Caki2 (cell line): ENCODE measurements around the gene OMP. TPM values are rescaled to one million over a fixed set of nuclear protein-coding genes. Genes with fewer than 3 reads are reported as not detected.
"Not testable (repeated sequence)": the region's sequence is repeated elsewhere in the genome, so short reads cannot be mapped to it uniquely, and the experiment has no call there.

Experiments used
- DNase-seq: peaks from one replicate; pipeline ENCODE4 v3.0.0-alpha.2; 2015; ENCODE audit warnings: low read depth
- in situ Hi-C: cut with HindIII; loops from 2 replicates; pipeline ENCODE4 v1.10.0; 2016; ENCODE audit warnings: low sequenced_read_pairs, low pct_unique_long_range_greater_than_20kb, mixed read lengths
- total RNA-seq: library from RNA; depleted of rRNA; stranded (reverse); fragments of >200 nt; shearing (Covaris generic); gene quantifications from 2 replicates; pipeline ENCODE4 v1.2.3, GENCODE V29; 2014; ENCODE audit warnings: low replicate concordance

Gene OMP
- total RNA-seq, 1 experiment from 2014 or later, result not detected

DNA sequence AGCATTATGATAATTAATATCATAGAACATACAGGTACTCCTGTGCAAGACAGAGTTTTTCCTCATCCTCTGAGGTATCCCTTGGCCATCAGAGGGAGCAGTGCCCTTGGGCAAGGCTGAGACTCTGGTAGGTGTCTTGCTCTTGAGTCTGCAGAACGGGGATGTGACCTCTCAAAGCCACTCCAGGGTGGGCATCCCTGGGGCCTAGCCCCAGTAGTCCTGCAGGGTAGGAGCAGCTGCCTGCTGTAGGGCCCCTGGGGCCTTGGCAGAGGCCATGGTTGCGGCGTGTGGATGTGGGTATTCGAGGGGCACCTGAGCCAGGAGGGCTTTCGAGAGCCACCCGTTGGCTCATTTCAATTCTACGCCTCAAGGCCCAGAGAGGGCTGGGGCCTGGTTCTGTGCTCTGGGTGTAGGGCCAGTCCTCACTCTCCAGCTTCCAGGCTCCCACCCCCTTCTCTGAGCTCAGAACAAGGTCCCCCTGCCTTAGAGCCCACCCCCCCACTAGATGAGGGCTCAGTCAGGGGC is 7.7 kb upstream of the OMP start:
- in situ Hi-C loops, result no loop called here
- DNase-seq, result no peak

DNA sequence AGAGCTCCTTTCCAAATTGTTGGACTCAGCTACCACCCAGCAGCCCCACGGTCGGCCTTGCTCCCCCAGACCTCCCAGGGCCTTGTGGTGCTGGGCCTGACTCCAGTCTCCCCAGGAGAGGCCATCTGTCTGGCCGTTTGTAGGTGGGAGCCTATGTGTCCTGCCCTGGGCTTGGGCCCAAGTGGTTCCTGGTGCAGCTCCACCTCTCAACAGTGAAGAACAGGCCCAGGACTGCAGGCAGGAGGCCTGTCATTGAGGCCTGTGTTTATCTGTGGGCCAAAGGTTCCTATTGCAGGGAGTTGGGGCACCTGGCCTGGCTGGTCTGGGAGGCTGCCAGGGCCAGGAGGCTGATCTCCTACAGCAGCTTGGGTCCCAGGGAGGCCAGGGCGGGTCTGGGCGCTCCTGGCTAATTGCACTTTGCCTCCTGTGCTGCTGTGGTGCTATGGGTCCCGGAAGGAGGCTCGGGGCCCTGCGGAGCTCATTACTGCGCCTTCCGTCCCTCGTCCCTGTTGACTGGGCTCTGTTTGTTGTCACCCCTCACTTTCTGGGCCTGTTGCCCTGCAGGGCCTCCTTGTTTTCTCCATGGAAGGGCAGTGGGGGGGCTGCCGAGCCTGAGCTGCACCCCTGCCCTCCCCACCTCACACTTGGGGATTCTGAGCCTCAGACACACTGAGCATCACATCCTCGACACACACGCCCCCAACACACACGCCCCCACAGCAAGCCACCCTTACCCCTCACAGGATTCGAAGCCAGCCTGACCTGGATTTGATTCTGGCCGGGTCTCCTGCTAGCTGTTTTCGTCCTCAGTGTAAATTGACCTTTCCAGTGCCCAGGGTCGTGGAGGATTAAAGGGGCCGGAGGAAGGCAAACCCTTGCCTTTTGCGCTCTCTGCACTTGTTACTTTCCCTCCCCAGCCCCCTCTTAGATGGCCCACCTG is 6.8 kb upstream of the OMP start:
- no peak for DNase-seq
- in situ Hi-C loops, result no loop called here

DNA sequence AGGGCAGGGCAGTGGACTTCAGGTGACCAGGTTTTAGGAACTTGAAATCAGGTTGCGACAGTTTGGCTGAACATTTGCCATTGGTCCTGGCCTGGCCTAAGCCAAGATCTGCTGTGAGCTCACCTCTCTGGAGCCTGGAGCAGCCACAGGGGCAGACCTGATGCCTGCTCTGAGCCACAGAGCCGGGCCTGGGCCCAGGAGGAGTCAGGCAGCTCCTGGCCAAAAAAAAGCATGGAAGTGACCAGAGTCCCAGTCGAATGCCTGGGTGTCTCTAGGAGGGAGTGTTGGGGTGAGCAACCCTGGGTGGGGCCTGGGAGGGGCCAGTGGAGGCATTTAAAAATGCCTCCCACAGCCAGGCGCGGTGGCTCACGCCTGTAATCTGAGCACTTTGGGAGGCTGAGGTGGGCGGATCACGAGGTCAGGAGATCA is 6.0 kb upstream of the OMP start:
- in situ Hi-C loops, result no loop called here
- DNase-seq, result no peak

DNA sequence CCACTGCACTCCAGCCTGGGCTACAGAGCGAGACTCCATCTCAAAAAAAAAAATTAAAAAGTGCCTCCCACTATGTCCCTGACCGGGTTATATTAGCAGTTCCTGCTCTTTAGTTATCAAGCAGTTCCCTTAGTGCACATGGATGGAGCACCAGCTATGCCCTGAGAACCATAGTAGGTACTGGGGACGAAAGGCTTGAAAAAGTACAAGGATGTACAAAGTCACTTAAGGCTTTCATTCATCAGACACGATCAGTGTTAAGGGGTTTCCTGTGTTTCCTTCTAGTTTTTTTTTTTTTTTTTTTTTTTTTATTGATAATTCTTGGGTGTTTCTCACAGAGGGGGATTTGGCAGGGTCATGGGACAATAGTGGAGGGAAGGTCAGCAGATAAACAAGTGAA is 5.5 kb upstream of the OMP start:
- DNase-seq, in situ Hi-C loops: not testable (repeated sequence)

DNA sequence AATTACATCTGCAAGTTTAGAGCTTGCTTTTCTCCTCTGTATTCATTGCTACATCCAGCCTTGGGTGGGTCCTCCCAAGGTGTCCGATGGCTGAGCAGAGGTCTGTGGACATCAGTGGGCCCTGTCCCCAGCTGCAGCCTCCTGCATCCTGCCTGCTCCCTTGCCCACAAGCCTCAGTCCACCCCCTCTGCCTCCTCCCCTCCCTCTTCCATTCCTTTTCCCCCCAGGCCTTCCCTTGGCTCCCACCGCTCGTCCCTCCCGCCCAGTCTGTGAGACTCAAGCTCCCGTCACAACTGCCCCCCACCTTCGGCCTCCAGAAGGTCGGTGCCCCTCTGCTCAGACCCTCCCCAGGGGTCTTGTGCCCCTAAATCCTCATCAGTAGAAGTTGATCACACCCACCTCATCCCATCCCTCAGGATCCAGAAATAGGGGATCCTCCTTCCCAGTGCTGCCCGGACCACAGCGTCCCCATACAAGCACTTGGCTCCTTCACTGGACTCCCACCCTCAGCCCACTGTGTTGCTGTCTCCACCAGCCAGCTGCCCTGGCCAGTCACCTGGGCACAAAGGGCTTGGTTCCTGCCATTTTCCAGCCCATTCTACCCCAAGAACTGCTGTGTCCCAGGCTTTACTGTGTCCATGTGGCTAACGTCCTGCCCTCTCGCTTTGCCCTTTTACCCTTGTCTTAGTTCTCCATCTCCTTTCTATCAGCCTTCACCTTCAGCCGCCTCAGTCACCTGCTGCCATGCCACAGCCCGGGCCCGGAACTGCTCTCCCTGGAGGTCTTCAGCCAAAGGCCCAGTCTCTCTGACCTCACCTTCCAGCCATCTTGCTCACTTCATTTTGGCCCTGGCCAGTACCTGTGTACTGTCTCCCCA is 2.2 kb upstream of the OMP start:
- no peak for DNase-seq
- in situ Hi-C loops, result no loop called here

- DNase-seq, result no peak
- in situ Hi-C loops, result no loop called here
Measured at GRCh38 chr11:77101043-77101537, 1.6 kb upstream of the OMP start.

- DNase-seq, result no peak
- in situ Hi-C loops, result no loop called here
Measured at GRCh38 chr11:77103319-77103718, 679 bp downstream of the OMP start.

GRCh38 chr11:77104727-77105126 is 2.1 kb downstream of the OMP start:
- in situ Hi-C loops, result no loop called here
- DNase-seq, result no peak

DNA sequence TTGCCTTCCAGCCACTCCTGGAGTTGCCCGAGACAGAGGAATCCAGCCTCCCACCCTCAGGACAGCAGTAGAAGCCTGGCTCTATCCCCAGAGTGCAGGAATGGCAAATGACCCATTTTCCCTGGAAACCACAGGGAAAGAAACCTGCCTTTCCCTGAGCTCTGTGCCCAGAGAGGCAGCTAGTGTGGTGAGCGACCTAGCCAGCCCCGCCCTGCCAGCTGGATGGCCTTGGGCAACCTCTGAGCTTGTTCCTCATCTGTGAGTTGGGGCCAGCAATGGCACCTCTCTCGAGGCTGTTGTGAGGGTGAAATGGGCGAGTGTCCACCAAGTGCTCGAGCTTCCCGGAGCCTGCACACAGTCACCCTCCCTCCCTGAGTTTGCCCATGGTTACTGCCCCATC is 3.7 kb downstream of the OMP start:
- no peak for DNase-seq
- in situ Hi-C loops, result no loop called here

GRCh38 chr11:77106759-77107158 is 4.1 kb downstream of the OMP start:
- in situ Hi-C loops, result no loop called here

DNA sequence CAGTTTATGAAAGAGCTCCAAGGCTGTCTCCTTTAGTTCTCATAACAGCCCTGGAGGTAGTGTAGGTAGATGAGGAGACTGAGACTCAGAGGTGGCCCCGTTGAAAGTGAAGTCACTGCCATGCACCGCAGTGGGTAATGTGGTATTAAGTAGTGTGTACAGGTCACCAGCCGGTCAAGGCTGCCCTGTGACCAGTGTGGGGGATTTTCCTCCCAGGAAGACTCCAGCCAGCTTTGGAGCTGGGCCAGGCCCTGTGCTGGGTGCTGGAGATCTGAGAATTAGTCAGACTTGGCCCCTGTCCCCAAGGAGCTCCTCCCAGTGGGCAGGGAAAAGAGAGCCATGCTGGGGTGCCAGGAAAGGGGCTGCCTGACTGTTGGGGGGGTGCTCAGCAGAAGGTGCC is 5.3 kb downstream of the OMP start:
- in situ Hi-C loops, result no loop called here
- peak; percentile 85 for DNase-seq

More at GRCh38 chr11:77106759-77107158, 4.1 kb downstream of the OMP start:
- no peak for DNase-seq

DNA sequence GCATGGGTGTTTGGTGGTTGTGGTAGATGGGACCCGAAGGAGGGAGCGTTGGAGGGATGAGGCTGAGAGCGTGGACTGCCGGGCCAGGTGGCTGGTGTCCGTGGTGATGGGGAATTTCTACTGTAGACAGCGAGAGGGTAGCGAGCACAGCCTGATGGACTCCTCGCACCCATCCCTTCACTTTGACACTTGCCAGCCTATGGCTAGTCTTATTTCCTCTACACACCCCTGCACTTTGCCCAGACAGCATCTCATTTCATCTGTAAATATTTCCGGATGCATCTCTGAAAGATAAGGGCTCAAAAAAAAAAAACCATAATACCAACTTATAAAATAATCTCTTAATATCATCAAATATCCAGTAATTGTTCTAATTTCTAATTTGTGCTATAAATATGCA is 5.8 kb downstream of the OMP start:
- DNase-seq, result no peak
- in situ Hi-C loops, result no loop called here

GRCh38 chr11:77109236-77110019 is 6.8 kb downstream of the OMP start:
- in situ Hi-C loops, result no loop called here
- DNase-seq, result no peak

GRCh38 chr11:77110836-77111235 is 8.2 kb downstream of the OMP start:
- no peak for DNase-seq
- in situ Hi-C loops, result no loop called here

GRCh38 chr11:77111277-77111676 is 8.6 kb downstream of the OMP start:
- DNase-seq, result no peak
- in situ Hi-C loops, result no loop called here

DNA sequence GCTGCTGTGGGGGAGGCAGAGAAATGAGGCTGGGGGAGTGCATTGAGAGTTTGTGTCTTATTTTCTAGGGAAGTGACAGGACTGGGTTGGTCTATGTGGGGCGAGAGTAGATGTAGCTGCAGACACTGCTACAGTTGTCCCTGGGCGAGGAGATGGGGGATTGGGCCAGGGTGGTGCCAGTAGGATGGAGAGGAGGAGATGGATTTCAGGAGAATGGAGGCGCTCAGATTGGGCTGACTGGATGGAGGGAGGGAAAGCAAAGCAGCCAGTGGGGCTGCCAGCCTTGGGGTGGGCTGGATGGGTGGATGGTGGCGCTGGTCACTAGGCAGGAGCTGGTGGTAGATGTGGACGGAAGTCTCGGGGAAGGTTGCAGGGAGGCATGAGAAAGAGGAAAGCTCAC is 9.3 kb downstream of the OMP start:
- in situ Hi-C loops, result no loop called here
- no peak for DNase-seq

DNA sequence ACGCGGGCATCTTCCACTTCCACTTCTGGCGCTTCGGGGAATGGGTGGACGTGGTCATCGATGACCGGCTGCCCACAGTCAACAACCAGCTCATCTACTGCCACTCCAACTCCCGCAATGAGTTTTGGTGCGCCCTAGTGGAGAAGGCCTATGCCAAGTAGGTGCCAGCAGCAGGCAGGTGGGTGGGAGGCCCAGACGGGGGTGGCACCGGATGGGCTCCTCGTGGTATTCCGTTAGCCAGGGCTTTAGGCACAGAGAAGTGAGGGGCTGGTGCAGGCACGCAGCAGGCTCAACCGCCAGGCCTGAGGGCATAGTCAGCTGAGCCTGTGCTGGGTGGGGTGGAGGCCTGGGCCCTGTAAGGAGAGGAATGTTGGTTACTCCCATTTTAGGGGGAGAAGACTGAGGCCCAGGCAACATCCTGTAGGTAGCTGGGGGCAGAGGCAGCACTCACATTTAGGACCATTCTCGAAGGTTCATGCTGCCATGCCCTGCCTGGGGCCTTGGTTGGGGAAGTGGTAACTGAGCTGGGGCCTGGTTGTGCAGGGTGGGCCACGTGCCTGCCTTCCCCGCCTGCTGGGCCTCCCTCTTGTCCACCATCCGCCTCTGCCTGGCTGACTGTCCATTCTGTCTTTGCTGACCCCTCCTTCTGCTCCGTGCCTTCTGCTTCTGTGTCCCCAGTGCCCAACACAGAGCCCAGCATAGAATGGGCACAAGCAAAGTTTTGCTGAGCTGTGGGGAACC is 10.2 kb downstream of the OMP start:
- in situ Hi-C loops, result no loop called here

More for the DNA sequence above, 10.2 kb downstream of the OMP start:
- DNase-seq, result no peak
